NOMO-1 (cell line): ENCODE results near the gene OR4F6.
A peak's percentile ranks its signal among the peaks of the same experiment; 100 is the strongest.
"Not testable (repeated sequence)": the region's sequence is repeated elsewhere in the genome, so short reads cannot be mapped to it uniquely, and the experiment has no call there.

Source experiments
- DNase-seq, 2 experiments: peaks; one replicate each; lab custom pipeline; 2025; ENCODE audit not compliant: unreplicated experiment in 2 of 2; lab: John Stamatoyannopoulos, UW

OR4F6 gene, protein sequence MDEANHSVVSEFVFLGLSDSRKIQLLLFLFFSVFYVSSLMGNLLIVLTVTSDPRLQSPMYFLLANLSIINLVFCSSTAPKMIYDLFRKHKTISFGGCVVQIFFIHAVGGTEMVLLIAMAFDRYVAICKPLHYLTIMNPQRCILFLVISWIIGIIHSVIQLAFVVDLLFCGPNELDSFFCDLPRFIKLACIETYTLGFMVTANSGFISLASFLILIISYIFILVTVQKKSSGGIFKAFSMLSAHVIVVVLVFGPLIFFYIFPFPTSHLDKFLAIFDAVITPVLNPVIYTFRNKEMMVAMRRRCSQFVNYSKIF

DNA sequence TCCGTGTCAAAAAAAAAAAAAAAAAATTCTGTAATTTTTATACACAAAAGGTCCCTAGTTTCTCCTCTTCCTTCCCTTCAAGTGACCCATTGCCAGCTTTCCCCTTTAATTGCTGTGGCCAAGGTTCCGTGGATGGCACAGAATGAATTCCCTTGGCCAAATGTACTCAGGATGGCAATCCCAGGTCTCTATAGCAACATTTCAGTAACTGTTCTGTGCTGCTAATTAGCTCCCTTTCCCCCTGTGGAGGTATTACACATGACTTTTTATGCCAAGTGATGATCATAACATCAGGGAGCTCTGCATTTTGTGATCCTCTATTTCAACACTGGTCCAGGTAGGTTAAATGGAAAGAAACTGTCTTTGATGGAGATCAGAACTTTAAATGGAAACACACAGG, at the start of gene OR4F6:
OR4F6 (plus strand) TSS at position 301 of the 400 bp plus-strand sequence. CDS start 2,211 bp downstream, outside the sequence.
- DNase-seq: no peak

DNA sequence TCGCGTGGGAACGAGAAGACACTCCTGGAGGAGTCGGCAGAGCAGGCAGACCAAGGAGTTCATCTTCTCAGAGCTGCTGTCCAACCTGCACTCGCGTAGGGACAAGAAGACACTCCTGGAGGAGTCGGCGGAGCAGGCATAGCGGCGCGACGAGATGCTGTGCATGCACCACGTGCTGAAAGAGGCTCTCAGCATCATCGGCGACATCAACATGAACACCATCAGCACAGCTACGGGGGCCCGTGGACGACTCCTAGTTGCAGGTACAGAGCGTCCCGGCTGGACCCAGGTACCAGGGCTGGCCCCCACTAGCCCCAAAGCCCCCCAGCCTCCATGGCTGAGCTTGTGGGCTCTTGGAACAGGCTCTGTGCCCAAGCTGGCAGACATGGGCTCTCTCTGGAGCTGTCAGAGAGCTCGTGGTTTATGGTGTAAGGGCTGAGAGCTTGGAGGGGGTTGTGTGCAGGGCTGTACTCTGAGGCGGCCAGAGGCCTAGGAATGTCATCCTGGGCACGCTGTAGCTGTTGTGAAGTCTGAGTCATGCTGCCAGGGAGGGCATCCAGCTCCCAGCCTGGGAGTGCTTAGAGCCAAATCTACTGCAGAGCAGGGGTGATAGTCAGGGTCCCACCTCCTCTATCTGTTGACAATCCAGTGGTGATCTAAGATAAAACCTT, 38.5 kb upstream of the OR4F6 start:
- DNase-seq: not testable (repeated sequence)

DNA sequence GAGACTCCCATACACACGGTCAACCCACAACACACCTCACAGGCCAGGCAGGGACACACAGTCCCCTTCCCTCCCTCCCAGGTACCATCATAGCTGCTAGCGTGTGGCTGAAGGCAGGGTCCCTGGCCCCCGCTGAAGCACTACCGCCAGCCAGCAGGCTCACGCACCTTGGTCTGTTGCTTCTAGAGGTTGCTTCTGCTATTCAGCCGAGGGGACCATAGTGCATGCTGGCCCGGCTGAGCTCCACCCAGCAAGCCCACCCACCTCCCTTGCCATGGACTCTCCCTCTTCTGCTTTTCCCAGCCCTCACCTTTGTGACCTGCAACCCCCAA, 38.0 kb upstream of the OR4F6 start:
- DNase-seq: not testable (repeated sequence)

DNA sequence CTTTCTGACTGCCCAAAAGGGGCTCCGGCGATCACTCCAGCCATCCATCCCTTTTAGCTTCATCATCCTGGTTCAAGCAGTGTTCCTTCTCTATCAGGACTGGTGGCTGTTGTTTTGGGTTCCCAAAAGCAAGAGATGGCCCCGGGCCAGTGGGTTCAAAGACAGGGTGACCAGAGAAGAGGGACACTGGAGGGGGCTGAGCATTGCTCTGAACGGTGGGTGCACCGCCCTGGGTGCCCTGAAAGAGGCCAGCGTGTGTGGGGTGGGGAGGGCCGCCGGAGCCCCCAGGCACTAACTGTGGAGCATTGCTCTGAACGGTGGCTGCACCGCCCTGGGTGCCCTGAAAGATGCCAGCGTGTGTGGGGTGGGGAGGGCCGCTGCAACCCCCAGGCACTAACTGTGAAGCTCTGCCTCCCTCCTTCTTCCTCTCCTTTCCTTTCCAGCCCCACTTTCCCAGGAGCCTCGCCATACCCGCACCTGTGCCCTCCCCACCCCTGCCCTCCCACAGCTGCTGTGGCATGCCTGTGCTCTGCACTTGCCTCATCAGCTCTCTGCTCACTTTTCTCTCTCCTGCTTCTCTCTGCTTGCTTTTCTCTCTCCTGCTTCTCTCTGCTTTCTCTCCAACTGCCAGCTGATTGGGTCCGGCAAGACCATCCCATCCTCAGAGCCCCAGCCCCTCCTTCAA, 37.4 kb upstream of the OR4F6 start:
- DNase-seq: no peak

DNA sequence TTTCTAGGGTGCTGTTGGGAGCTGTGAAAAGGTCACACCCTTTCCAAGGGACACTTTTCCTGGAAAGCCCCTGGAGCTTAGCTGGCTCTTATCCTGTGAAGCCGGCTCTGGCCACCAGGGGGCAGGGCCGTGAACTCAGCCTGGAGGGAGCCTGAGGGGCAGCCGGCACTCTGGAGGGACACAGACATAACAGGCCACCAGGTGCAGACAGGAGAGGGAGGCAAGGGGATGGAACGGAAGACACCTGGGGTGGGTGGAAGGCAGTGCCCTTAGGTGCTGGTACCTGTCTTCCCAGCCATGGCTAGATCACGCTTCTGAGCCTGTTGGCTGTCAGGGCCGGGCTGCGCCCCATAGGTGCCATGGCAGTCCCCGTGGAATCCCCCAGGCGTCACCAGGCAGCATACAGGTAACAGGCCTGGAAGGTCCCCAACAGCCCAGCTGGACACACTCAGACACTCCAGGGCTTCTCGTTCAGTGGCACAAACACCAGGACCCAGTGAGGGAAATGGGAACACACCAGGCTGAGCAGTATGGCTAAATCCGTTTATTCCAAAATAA, 36.1 kb upstream of the OR4F6 start:
- DNase-seq: not testable (repeated sequence)

DNA sequence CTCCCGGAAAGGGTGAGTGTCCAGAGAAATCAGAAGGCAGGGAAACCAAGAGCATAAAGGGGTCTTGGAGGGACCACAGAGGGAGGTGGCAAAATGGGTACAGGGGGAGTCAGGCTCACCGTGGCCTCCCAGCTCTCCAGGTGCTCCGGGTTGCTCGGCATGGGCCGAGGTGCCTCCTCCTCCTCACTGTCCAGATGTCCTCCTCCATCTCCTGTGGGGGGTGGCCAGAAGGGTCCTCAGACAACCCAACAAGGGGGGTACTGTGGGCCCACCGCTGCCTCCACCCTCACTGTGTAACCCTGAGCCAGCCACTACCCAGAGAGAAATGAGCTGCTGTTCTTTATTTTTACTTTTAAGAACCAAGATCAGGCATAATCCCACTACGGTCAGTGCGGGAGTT, 30.4 kb upstream of the OR4F6 start:
- no peak for DNase-seq

- peak in 1 of 2 experiments; percentile 3 for DNase-seq
Measured at GRCh38 chr15:101773496-101774100, 29.7 kb upstream of the OR4F6 start.

- no peak for DNase-seq
Measured at GRCh38 chr15:101775136-101775535, 28.2 kb upstream of the OR4F6 start.

DNA sequence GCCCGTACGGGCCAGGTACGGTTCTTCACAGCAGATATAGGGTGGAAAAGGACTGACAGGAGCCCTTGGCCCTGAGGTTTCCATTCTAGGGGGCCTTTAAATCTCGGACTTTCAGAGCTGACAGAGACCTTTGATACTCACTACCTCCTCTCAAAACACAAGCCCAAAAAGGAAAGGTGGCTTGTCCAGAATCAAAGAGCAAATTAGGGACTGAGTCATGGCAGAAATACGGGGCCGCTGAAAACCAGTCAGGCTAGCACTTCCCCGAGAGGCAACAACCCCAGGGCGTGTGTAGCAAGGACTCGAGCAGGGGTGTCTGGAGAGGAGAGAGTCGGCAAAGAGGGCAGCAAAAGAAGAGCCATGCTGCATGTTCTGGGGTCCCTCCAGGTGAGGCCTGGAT, 24.7 kb upstream of the OR4F6 start:
- not testable (repeated sequence) for DNase-seq

DNA sequence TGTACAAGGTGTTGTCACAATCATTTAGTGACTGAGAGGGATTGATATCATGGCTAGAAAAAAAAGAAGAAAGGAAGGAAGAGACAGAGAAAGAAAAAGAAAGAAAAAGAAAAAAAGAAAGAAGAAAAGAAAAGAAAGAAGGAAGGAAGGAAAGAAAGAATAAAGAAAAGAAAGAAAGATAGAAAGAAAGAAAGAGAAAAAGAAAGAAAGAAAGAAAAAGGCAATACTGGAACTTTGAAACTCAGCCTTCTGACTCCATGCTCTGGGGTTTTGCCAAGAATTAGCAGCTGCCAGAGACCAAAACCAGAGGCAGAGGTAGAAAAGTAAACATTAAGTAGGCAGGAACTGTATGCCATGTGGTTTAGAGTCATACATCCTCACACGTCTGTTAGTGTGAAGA, 23.1 kb upstream of the OR4F6 start:
- not testable (repeated sequence) for DNase-seq

DNA sequence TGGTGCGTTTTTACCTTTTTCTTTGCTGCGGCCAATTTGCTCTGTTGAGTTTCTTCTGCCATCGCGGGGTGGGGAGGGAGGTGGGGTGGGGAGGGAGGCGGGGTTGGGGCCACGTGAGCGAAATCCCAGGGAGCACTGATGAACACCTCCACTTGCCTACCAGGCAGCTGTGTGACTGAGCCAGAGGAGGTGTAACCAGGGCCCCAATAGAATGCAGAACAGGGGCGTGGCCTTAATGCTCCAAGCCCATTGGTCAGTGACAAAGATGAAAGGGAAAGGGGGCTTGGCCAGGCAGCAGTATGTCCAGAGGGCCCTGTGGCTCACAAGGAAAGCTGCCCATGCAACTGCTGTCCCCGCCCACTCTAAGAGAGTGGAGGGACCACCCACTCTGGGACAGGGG, 21.4 kb upstream of the OR4F6 start:
- DNase-seq: no peak

- DNase-seq: no peak
Measured at GRCh38 chr15:101784644-101785043, 18.7 kb upstream of the OR4F6 start.

- not testable (repeated sequence) for DNase-seq
Measured at GRCh38 chr15:101786422-101786821, 16.9 kb upstream of the OR4F6 start.

DNA sequence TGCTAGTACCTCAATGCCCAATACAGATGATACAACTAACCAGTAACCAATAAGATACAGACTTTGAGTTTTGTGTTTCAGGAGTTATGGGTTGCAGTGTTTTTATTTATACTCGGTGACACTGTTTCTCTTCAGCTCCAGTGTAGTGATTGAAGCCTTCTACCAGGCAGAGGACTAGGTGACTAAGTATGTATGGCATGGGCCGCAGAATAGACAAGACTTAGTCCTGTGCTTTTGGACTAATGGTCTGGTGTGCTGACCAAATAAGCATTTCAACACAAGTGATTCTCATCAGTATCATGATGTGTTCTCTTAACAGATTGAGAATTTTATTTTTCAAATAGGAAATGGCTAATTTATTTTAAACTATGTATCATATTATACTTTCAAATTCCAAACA, 15.3 kb upstream of the OR4F6 start:
- not testable (repeated sequence) for DNase-seq

DNA sequence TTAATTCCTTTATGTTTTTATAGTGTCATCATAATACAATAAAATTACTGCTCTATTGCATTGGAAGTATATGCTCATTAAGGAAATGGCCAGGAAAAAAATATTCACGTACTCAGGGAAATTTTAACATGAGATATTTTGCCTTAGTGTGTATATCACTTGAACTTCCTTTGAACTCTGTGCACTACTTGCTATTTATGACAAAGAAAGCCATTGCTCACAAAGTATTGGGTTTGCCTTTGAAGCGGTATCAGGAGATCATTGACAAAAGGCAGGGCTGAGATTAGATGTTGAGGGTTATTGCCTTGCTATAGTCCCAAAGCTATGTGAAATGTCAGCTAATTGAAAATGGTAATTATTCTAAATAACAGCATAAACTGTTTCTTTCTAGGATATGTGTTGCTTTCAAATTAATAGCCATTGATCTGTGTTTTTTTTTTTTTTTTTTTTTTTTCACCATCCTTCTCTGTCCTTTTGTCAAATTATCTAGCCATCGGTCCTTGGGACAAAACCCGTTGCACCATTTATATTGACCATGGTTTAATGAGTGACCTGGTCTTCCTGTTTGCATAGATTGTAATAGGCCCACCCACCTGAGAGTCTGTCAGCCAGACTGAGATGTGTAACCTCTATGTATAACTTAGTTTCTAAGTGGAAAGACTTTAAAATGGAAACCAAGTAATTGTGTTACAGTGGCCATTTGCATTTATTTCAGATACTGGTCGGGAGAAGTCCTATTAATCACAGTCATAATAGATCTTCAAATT, 14.6 kb upstream of the OR4F6 start:
- DNase-seq: not testable (repeated sequence)

DNA sequence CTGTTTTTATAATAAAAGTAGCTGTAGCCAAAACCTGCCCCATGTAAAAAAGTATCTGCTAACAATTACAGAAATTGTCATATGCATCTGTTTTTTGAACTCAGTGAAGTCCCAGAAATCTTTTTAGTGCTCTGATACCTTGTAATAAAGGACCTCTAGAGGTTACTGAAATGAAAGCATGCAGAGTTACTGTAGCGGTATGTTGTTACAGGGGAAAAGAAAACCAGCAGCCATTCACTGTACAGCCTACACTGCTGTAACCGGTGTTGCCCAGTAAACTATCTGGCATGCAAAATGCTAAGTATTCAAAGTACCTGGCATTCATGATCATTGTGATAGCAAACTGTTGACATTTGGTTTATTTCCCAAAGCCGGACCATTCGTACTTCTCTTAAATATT, 12.6 kb upstream of the OR4F6 start:
- not testable (repeated sequence) for DNase-seq

- DNase-seq: not testable (repeated sequence)
Measured at GRCh38 chr15:101793981-101794380, 9.3 kb upstream of the OR4F6 start.

DNA sequence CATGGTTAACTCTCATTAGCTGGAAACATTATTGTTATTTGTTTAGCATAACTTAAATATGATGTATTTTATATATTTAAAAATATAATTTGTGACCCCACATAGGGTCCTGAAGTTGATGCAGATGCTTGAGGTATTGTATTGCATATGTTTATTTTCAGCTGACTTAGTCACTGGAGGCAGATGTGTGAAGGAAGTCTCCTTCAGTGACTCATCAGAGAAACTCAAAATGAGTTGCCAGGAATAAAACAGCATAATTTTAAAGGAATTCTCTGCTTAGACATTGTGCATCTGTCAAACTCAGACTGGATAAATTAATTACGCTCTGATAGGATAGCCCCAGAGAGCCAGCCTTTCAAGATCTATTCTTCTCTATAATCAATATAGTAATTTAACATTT, 7.9 kb upstream of the OR4F6 start:
- no peak for DNase-seq

DNA sequence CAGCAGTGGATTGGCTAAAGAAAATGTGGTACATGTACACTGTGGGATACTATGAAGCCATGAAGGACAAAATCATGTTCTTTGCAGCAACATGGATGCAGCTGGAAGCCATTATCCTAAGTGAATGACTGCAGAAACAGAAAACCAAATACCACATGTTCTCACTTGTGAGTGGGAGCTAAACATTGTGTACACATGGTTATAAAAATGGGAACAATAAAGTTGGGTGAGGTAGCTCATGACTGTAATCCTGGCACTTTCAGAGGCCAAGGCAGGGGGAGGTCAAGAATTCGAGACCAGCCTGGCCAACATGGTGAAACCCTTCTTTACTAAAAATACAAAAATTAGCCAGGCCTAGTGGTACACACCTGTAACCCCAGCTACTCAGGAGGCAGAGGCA, 3.6 kb upstream of the OR4F6 start:
- no peak for DNase-seq

DNA sequence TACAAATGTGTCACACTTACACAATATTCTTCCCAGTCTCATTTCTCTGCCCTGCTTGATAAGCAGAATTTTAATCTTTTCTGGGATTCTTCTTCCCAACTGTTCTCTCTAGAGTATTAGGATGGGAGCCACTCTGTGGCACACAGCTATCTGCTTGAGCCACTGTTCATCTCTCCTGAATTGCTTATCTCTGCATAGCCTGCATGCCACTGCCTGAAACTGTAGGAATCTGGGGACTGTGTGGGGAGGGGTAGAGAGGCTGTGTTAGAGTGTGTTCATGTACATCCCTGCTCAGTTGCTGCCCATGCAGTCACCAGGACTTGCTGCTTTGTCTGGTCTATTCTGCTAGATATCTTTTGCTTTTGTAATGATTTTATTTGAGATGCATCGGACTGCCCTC, 2.3 kb upstream of the OR4F6 start:
- DNase-seq: no peak
